Bone marrow (tissue), 2 donors: ENCODE results near the gene ENTR1.

ENCODE experiments used
- DNase-seq, 2 donors: peaks; one replicate each; lab custom pipeline; 2025; lab: John Stamatoyannopoulos, UW

Gene ENTR1

DNA sequence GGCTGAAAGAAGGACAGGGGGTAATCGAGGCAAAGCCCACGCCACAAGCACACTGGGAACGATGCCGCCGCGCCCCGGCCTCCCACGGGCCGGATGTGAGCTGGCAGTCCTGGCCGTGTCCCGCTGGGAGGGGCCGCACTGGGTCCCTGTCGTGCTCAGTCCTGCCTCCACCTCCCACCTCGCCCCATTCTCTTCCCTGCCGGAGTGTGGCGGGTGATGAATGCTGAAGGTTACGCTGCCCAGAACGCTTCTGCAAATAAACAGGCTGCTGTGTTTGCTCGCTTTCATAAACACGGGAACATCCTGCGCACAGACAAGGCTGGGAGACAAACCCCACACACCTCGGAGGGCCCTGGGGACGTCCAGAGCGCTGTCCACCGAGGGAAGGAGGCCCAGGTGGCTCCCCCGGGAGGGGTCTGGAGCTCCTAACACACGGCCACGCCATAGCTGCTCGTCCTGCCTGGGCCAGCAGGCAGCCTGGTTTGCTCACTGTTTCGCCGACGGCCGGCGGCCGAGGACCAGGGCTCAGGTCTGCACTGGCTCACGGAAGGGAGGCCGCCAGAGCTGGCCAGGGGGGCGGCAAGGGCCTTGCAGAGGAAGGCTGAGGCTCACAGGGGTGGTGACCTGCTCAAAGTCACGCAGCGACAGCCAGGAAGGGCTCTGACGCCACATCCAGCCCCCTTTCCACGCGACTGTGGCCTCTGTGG, 49.2 kb downstream of the ENTR1 start:
- no peak for DNase-seq

DNA sequence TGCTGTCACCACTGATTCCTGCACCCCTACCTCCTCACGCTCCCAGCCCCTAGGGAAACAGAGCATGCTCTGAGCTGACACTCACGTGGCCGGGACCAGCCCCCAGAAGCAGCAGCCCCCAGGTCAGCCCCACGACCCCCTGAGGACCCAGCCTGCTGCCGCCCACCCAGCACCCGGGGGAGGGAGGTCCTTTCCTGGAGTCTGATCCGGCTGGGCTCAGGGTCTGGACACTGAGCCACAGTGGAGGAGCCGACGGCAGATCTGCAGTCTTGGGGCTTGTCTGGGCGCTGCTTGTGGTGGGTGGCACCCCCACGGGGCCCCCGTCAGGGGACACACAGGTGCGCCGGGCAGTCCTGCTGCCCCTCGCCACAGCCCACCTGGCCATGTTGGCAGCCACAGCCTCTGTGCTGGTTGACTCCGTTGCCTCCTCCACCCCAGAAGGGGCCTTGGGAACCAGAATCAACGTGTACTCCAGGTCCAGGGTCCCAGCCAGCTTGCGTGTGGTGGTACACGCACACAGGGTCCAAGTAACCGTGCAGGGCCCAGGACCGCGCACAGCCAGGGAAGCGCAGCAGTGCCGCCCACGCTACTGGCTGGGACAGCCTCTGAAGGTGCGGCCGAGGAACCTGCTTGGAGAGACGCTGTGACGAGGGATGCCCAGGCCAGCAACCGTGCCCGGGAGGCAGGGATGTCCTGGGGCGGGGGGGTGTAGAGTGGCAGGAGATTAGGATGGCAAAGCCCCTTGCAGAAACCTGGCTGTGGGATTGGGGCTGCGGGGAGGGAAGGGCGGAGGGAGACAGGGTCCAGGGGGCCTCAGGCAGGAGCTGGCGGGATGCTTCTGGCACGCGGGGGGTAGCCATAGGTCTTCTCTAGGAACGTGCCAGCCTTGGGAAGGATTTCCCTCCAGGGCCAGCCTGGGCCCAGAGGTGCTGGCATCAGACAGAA, 50.4 kb downstream of the ENTR1 start:
- no peak for DNase-seq

DNA sequence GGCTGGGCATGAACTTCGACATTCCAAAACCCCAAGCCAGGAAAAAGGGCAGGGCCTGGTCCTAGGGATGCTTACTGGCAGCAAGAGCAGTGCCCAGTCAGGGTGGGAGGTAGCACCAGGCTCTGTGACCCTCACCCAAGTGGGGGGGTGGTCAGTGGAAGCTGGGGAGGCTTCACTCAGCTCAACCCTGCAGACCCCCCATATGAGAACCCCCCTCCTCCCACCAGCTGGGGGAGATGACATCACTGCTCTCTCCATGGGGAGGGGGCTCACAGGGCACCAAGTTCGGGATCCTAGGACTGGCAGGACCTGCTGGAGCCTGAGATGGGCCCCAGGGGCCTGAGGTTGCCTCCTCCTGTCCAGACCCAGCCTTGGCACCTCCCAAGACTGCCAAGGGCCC, 51.5 kb downstream of the ENTR1 start:
- DNase-seq, result no peak

DNA sequence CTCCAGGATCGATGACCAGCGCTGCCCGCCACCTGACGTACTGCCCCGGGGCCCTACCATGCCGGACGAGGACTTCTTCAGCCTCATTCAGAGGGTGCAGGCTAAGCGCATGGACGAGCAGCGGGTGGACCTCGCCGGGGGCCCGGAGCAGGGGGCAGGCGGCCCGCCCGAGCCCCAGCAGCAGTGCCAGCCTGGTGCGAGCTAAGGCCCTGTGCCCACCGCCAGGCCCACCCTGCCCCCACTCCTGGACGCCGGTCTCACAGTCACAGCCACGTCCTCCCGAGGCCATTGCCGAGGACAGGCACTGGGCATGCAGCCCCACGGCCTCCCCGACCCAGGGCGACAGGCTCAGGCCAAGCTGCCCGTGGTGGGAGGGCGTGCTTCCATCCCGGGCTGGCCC, 52.4 kb downstream of the ENTR1 start:
- DNase-seq, result no peak

DNA sequence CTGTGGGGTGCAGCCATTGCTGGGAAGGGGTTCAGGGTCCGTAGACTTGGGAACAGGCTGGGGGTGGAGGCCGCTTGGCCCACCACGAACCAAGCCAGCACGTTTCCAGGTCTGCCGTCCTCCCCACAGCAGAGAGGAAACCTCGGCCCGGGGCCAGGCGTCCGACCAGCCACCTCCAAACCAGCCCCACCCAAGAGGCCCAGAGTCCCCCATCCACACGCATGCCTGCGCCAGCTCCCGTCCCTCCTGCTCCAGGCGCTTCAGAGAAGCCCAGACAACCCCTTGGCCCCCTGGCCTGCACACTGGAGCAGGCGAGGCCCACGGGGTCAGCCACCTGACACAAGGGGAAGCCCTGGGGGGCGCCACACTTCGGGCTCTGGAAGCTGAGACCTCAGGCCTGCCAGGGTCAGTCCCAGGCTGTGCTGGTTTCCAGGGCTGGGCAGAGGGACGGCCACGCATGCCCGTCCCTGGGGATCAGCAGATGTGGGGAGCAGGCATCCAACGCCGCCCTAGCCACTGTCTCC, 53.1 kb downstream of the ENTR1 start:
- no peak for DNase-seq

DNA sequence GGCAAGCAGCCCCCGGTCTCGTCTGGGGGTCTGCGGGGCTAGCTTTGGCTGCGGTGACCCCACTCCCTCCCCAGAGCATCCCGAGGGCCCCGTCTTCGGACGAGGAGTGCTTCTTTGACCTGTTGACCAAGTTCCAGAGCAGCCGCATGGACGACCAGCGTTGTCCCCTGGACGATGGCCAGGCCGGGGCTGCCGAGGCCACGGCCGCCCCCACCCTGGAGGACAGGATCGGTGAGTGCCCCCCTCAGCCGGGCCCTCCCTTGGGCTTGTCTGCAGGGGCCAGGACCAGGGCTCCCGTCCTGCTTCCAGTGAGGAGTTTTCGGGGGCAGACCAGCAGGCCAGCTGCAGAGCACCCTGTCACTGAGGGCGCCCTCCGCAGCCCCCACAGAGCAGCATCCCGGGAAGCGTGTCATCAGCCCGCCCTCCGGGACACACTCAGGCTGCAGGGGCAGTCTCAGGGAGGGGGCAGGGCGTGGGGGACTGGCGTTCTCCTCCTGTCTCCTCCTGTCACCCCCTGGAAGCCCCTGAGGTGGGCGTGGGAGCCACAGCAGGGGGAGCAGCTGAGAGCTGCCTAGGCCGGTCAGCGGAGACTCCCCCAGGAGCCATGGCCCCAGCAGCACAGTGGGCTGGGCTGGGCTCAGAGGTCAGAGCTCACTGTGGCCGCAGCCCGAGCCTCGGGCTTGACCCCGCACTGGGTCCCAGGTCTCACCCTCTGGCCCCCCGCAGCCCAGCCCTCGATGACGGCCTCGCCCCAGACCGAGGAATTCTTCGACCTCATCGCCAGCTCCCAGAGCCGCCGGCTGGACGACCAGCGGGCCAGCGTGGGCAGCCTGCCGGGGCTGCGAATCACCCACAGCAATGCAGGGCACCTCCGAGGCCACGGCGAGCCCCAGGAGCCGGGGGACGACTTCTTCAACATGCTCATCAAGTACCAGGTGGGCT, 54.5 kb downstream of the ENTR1 start:
- no peak for DNase-seq

DNA sequence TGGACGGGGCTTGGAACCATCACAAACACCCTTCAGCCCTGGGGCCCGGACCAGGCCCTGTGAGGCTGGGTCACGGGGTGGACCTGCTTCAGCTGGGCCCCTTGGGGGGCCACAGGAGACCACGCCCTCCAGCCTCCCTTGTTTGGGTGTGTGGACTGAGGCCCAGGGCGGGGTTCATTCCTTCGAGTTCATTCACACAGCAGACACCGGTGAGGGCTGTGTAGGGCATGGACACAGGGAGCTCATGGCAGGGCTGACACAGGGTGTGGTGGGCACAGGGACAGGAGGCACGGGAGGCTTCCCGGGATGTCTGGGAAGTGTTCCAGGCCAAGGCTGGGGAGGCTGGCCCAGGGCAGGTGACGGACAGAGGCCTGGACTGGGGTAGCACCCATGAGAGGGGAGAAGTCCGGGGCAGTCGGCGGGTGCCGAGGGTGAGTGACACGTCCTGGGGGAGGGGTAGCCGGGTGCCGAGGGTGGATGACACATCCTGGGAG, 55.8 kb downstream of the ENTR1 start:
- no peak for DNase-seq

DNA sequence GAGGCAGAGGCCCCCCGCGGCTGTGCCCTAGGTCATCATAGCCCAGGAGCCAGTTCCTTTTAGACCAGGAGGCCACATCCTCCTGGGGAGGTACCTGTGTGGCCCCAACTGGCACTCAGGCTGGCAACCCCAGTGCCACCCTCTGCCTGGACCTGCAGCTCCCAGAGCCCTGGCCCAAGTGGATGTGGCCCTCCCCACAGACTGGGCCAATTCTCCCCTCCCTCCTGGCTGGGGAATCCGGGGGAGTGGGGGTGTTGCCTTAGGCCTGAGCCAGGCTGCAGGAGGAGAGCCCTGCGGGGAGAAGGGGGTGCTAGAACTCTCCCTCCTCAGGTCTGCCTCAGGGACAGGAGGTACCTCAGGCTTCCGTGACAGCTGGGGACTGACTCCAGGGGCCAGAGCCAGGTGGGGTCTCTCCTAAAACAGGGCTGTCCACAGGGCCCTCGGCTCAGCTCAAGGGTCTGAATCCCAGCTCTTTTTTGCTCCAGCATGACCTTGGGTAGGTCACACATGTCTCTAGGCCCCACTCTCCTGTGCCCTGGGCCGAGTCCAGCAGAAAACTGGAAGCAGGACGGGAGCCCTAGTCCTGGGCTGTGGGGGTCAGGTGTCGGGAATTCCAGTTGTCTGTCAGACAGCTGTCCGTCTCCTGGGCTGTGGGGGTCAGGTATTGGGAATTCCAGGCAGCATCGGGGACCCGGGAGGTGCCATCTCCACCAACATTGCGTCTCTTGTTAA, 56.5 kb downstream of the ENTR1 start:
- no peak for DNase-seq

DNA sequence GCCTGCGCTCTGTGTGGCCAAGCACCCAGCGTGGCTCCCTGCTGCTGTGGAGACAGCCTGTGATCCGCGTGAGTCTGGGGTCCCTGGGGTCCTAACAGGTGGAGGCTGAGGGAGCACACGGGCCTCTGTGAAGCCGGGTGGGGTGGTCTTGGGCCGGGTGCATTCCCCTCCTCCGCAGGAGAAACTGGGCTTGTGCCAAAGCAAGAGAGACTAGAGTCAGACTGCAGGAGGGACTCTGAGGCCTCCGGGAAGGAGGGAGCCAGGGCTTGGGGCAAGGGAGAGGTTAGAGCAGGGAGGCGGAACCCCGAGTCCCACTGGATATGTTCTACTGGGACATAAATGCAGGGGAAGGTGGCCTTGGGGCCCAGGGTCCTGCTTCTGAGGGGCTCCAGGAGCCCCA, 57.3 kb downstream of the ENTR1 start:
- no peak for DNase-seq

DNA sequence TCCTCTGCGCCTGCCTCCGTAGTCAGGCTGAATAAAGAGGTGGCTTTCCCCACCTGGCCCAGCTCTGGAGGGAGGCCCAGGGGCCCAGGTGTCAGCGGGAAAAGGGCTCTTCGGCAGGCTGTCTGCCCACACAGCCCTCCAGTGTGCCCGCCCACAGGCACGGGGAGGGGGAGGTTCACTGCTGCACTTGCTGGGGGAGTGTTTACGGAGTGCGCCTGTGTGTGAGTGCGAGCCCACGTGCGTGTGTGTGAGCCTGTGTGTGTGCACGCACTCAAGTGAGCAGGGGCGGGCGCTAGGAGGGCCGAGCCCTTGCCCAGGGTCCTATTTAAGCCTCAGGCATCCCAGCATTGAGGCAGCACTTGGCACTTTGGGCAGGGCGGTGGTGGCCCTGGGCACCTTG, 57.7 kb downstream of the ENTR1 start:
- no peak for DNase-seq
